ENCODE data around the gene BTAF1. TPM values are rescaled to one million over a fixed set of nuclear protein-coding genes. Genes with fewer than 3 reads are reported as not detected.

BTAF1 gene
- total RNA-seq (10 to 100 TPM in 5 of 6 donors, 1 to 10 TPM in 1; 7.2 to 16.4 (median 12.7) TPM), polyA plus RNA-seq (10 to 100 TPM in 1 of 2 donors, 1 to 10 TPM in 1; 5.5 to 13.5 TPM)

- ATAC-seq (peak; percentile 96 to 99 (median 98)), FAIRE-seq (no peak), DNase-seq (peak; percentile 86 to 98 (median 92))
- H3K4me3 ChIP-seq, result peak within 1 kb of the TSS; percentile 56 to 91 (median 68)
- intact Hi-C loops (cut with DNase I), result no loop called here
- no peaks in the 10 kb centered on the region for H3K36me3 ChIP-seq
- H3K4me1 ChIP-seq, result peaks cover 0 to 23% (median 16%) of the 10 kb centered on the region in 3 donors
- WGBS, 2 donors, result 0% methylated on average over 65 of the region's 65 CpGs
- TF ChIP-seq CTCF (IDR thresholded peaks at IDR 0.05), result no peak
- no peaks in the 10 kb centered on the region for H3K9me3 ChIP-seq
- peak within 1 kb of the TSS; percentile 92 to 98 (median 94) for H3K27ac ChIP-seq
- H3K27me3 ChIP-seq, result no peaks in the 10 kb centered on the region
Measured at GRCh38 chr10:91923371-91924211, at the start of gene BTAF1. Gene BTAF1, plus strand, starts transcription at chr10:91923770. Its CDS starts 307 bp downstream, at chr10:91924077.

DNA sequence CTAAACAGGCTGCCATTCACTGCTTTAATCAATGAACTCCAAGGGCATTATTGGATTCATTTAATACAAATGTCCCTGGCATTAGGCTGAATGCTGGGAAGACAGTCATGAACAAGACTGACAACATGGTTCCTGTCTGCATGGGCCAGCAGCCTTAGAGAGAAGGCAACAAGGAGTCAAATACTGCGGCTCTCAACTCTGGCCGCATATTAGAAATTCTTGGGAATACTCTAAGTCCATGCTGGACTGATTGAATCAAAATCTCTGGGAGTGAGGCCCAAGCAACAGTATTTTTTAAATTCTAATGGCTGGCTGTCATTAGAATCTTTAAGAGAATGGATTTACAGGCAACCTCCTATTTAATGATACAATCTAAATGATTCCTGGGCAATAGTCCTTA, 48.4 kb upstream of the BTAF1 start:
- Histone ChIP-seq H3K27me3 (no peaks in the 10 kb centered on the region), H3K4me3 (no peak overlapping the region), H3K36me3 (no peaks in the 10 kb centered on the region), H3K4me1 (no peaks in the 10 kb centered on the region), H3K9me3 (no peaks in the 10 kb centered on the region), H3K27ac (no peak overlapping the region)
- ATAC-seq, result no peak
- intact Hi-C loops (cut with DNase I), result no loop called here
- DNase-seq, result no peak
- FAIRE-seq, result no peak
- no peak for TF ChIP-seq CTCF (IDR thresholded peaks at IDR 0.05)
- WGBS, 2 donors, result 87 to 89% methylated on average over 2 of the region's 2 CpGs

DNA sequence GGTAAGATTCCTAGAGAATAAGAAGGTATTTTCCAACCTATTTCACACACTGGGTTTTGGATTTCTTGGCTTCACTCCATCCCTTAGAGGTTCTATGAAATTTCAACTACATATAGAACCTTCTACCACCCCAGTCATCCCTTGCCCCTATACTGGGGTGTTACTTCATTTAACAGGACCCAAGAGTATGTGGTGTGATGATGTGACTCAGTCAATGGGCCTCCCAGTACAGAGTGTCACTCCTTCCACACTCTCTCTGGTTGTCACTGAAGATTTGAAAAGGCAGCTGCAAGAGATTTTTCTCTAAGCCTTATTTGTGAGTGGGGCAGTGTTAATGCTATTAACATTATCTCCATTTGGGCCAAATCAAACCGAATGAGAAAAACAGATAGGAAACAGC, 47.8 kb upstream of the BTAF1 start:
- no peak overlapping the region for H3K4me3 ChIP-seq
- H3K4me1 ChIP-seq, result no peaks in the 10 kb centered on the region
- no peaks in the 10 kb centered on the region for H3K36me3 ChIP-seq
- H3K27me3 ChIP-seq, result no peaks in the 10 kb centered on the region
- DNase-seq (no peak), FAIRE-seq (no peak), ATAC-seq (no peak)
- H3K9me3 ChIP-seq, result no peaks in the 10 kb centered on the region
- 63 to 67% methylated on average over 1 of the region's 1 CpG for WGBS, 2 donors
- no peak for TF ChIP-seq CTCF (IDR thresholded peaks at IDR 0.05)
- intact Hi-C loops (cut with DNase I), result no loop called here
- no peak overlapping the region for H3K27ac ChIP-seq

GRCh38 chr10:91879515-91880170, 43.9 kb upstream of the BTAF1 start:
- Histone ChIP-seq H3K27me3 (no peaks in the 10 kb centered on the region), H3K4me1 (no peaks in the 10 kb centered on the region), H3K4me3 (no peak overlapping the region), H3K36me3 (no peaks in the 10 kb centered on the region), H3K27ac (no peak overlapping the region), H3K9me3 (no peaks in the 10 kb centered on the region)
- ATAC-seq (no peak), FAIRE-seq (no peak), DNase-seq (no peak)
- intact Hi-C loops (cut with DNase I), result no loop called here
- 32 to 33% methylated on average over 7 of the region's 7 CpGs for WGBS, 2 donors
- no peak for TF ChIP-seq CTCF (IDR thresholded peaks at IDR 0.05)
